HepG2 (cell line): ENCODE data around the gene BORCS5. TPM values are rescaled to one million over a fixed set of nuclear protein-coding genes. Genes with fewer than 3 reads are reported as not detected.

Experiments used
- ATAC-seq: fragments of 200-7000 bp; cut with Tn5 transposase; 3 replicates; pipeline ENCODE4 v1.9.1; 2020; ENCODE audit warnings: mild to moderate bottlenecking, moderate library complexity
- BruUV-seq: library from RNA; stranded (reverse); fragments of 400-500 nt; replicated peaks from 2 replicates; lab custom pipeline; 2021; lab: Mats Ljungman, UMichigan
- CTCF ChIA-PET: fragments of 300-600 bp; formaldehyde crosslinking; extraction: SDS; loops from one replicate; lab custom pipeline; 2021; ENCODE audit warnings: low total read pairs, inconsistent platforms, low intra/inter-chr PET ratio; lab: Yijun Ruan, JAX
- POLR2A ChIA-PET: fragments of 350-600 bp; sonication (Branson Sonifier 250); formaldehyde crosslinking; loops from one replicate; lab custom pipeline; 2020; ENCODE audit warnings: antibody characterized with exemption, inconsistent platforms; lab: Yijun Ruan, JAX
- DNase-seq: peaks from one replicate; pipeline ENCODE4 v3.0.0-alpha.2; 2015; ENCODE audit warnings: low spot score
- FAIRE-seq: peaks from 3 replicates; lab custom pipeline; 2011; peaks lifted over from hg19 to GRCh38; lab: Jason Lieb, UNC
- H2AFZ ChIP-seq: one replicate; pipeline ENCODE4 v1.6.1; 2011; ENCODE audit warnings: low read length, inconsistent platforms
- H3K27ac ChIP-seq: fragments of 300-600 bp; 3 replicates; pipeline ENCODE4 v1.8.0; 2011; ENCODE audit warnings: mixed run types, mild to moderate bottlenecking, mixed read lengths, low read length, inconsistent platforms; ENCODE audit not compliant: insufficient read depth; ENCODE audit errors: extremely low read length
- H3K27me3 ChIP-seq, 2 experiments: fragments of 200-600 bp in 1 of 2; 2 replicates in 1 of 2; 3 replicates in 1 of 2; pipeline versions ENCODE4 v1.6.0 to v1.8.0; 2011; ENCODE audit warnings: low read length in 2 of 2, mild to moderate bottlenecking in 2 of 2, moderate library complexity in 2 of 2, inconsistent platforms in 1 of 2; ENCODE audit not compliant: insufficient read depth in 2 of 2, control insufficient read depth in 1 of 2
- H3K36me3 ChIP-seq, 2 experiments: fragments of 200-600 bp in 1 of 2; replicated peaks in 1 of 2; 2 replicates in 1 of 2; 3 replicates in 1 of 2; pipeline versions ENCODE4 v1.5.1 to v1.8.0; 2011; ENCODE audit warnings: low read length in 2 of 2, inconsistent platforms in 1 of 2; ENCODE audit not compliant: insufficient read depth in 2 of 2, control insufficient read depth in 1 of 2
- H3K4me1 ChIP-seq: 2 replicates; pipeline ENCODE4 v1.5.1; 2012; ENCODE audit warnings: low read length, inconsistent platforms; ENCODE audit not compliant: insufficient read depth
- H3K4me2 ChIP-seq: 2 replicates; pipeline ENCODE4 v1.6.0; 2011; ENCODE audit warnings: low read depth, low read length, inconsistent platforms
- H3K4me3 ChIP-seq, 3 experiments: fragments of 200-600 bp in 1 of 3; sonication (generic), shearing (Covaris generic) in 1 of 3; replicated peaks in 1 of 3; 2 replicates each; pipeline ENCODE4 v1.5.1; 2011 to 2016; ENCODE audit warnings: low read length in 3 of 3, inconsistent platforms in 2 of 3, low read depth in 2 of 3, mild to moderate bottlenecking in 2 of 3, control low read depth in 1 of 3, mixed read lengths in 1 of 3; ENCODE audit not compliant: insufficient read depth in 1 of 3
- H3K79me2 ChIP-seq: one replicate; pipeline ENCODE4 v1.6.1; 2011; ENCODE audit warnings: low read length, inconsistent platforms; ENCODE audit not compliant: insufficient read depth
- H3K9ac ChIP-seq: 2 replicates; pipeline ENCODE4 v1.6.0; 2011; ENCODE audit warnings: mild to moderate bottlenecking, low read depth, low read length, inconsistent platforms; ENCODE audit not compliant: insufficient read depth
- H3K9me3 ChIP-seq: 2 replicates; pipeline ENCODE4 v1.5.1; 2012; ENCODE audit warnings: mild to moderate bottlenecking, low read length
- H4K20me1 ChIP-seq: 2 replicates; pipeline ENCODE4 v1.6.0; 2011; ENCODE audit warnings: inconsistent platforms, mild to moderate bottlenecking, low read length, moderate library complexity; ENCODE audit not compliant: insufficient read depth
- DNMT1 ChIP-seq: sonication (generic); formaldehyde crosslinking; IDR thresholded peaks from 2 replicates; pipeline ENCODE4 v1.5.1; 2020; ENCODE audit warnings: mild to moderate bottlenecking, missing genetic modification reagents
- ELF3 ChIP-seq: IDR thresholded peaks from 2 replicates; pipeline ENCODE4 v1.6.1; 2016; ENCODE audit warnings: missing genetic modification reagents, missing compliant biosample characterization
- FOXM1 ChIP-seq: sonication (generic); formaldehyde crosslinking; IDR thresholded peaks from 2 replicates; pipeline ENCODE4 v1.5.0; 2020; ENCODE audit warnings: missing genetic modification reagents
- HCFC1 ChIP-seq: fragments of 150-350 bp; IDR thresholded peaks from 2 replicates; pipeline ENCODE4 v1.6.1; 2014; ENCODE audit warnings: low read depth, low read length
- XBP1 ChIP-seq: sonication (generic); formaldehyde crosslinking; IDR thresholded peaks from 2 replicates; pipeline ENCODE4 v1.5.0; 2020; ENCODE audit warnings: missing genetic modification reagents
- ZFP37 ChIP-seq: sonication (generic); formaldehyde crosslinking; IDR thresholded peaks from 2 replicates; pipeline ENCODE4 v1.4.0; 2020; ENCODE audit warnings: missing genetic modification reagents, borderline replicate concordance
- ZMYM3 ChIP-seq: sonication (generic); formaldehyde crosslinking; IDR thresholded peaks from 2 replicates; pipeline ENCODE4 v1.5.1; 2020; ENCODE audit warnings: mild to moderate bottlenecking, missing genetic modification reagents
- ZNF547 ChIP-seq: sonication (generic); formaldehyde crosslinking; IDR thresholded peaks from 2 replicates; pipeline ENCODE4 v1.5.1; 2020; ENCODE audit warnings: mild to moderate bottlenecking, missing genetic modification reagents
- ZNF550 ChIP-seq: sonication (generic); formaldehyde crosslinking; IDR thresholded peaks from 2 replicates; pipeline ENCODE4 v1.4.0; 2020; ENCODE audit warnings: mild to moderate bottlenecking, missing genetic modification reagents, borderline replicate concordance
- WGBS: methylation state at CpG from one replicate; pipeline ENCODE4 v1.1.6; 2017; ENCODE audit warnings: low lambda C conversion rate; 5-methylcytosine and 5-hydroxymethylcytosine counted together
- in situ Hi-C: cut with HindIII; loops from 2 replicates; pipeline ENCODE4 v1.10.0; 2017; ENCODE audit warnings: low pct_unique_long_range_greater_than_20kb; ENCODE audit not compliant: extremely low pct_ligation_motif_present
- intact Hi-C: fragments of 100-400 bp; cut with micrococcal nuclease; formaldehyde crosslinking; loops from one replicate; pipeline ENCODE4 v1.10.0; 2022; ENCODE audit not compliant: unreplicated experiment
- polyA plus RNA-seq, 8 experiments: library from polyadenylated mRNA; depleted of rRNA in 3 of 8; stranded (reverse) in 7 of 8; unstranded in 1 of 8; fragments of >200 nt; fragmentation: Illumina TruSeq in 4 of 8; extraction: Trizol in 4 of 8; gene quantifications; 2 replicates each; pipeline versions ENCODE4 v1.2.1 to v1.2.3, GENCODE V29; 2011 to 2016; ENCODE audit warnings: low read depth in 4 of 8, missing spikeins in 1 of 8, mixed read lengths in 1 of 8; ENCODE audit not compliant: insufficient read depth in 1 of 8
- total RNA-seq, 5 experiments: library from RNA; depleted of rRNA; stranded (reverse); fragments of >200 nt; fragmentation: Illumina TruSeq; extraction: Trizol; gene quantifications; 2 replicates each; pipeline ENCODE4 v1.2.3, GENCODE V29; 2016; ENCODE audit warnings: low read depth in 1 of 5
- TF ChIP-seq, protein P1 (sequence below): sonication (generic); formaldehyde crosslinking; conservative IDR thresholded peaks from 2 replicates; pipeline ENCODE4 v1.8.0; 2022; ENCODE audit warnings: mild to moderate bottlenecking, moderate library complexity, missing genetic modification reagents
- TF ChIP-seq, protein P2 (sequence below): sonication (generic); formaldehyde crosslinking; conservative IDR thresholded peaks from 2 replicates; pipeline ENCODE4 v1.8.0; 2022; ENCODE audit warnings: low read depth, missing genetic modification reagents

BORCS5 gene
- total and polyA plus RNA-seq, 2 of the 13 experiments (the other 11 are each of a cell fraction or from before 2014, with no cell fraction given) = 3.9 to 4.7 TPM

DNA sequence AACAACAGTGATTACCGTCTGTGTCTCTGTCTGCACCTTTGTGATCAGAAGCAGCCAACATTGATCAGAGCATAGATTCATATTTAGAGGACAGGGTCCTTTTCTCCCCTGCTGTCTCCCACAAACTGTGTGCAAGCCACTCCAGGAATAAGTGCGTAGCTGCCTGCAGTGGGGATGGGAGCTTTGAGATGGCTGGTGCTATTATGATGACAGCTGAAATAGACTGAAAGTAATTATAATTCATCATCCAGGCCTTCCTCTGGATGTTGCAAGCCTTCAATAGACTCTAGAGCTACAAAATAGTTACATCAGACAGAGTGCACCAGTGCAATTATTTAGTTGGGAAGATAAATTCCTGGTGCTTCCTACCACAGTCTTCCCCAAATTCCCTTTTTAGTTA is 68.1 kb downstream of the BORCS5 start:
- Histone ChIP-seq H2AFZ (no peak overlapping the region), H3K4me3 (no peak overlapping the region), H3K4me1 (peaks cover 39% of the 10 kb centered on the region), H3K27me3 (no peaks in the 10 kb centered on the region), H3K4me2 (no peak overlapping the region), H3K9ac (no peak overlapping the region), H4K20me1 (no peaks in the 10 kb centered on the region), H3K27ac (no peak overlapping the region), H3K9me3 (peaks cover 12% of the 10 kb centered on the region; the same call in 1 of the 2 replicates), H3K79me2 (peaks cover 2% of the 10 kb centered on the region), H3K36me3 (no peaks in the 10 kb centered on the region)
- no peak for FAIRE-seq
- no peak for DNase-seq
- intact Hi-C loops = no loop called here
- WGBS = 91% methylated on average over 2 of the region's 2 CpGs
- no peak for ATAC-seq
- in situ Hi-C loops = no loop called here
- POLR2A ChIA-PET = no interaction called here
- CTCF ChIA-PET = no interaction called here
- TF ChIP-seq ZNF547 (no peak), ELF3 (CRISPR knock-in tag) (no peak)
- TF ChIP-seq, protein P1, sequence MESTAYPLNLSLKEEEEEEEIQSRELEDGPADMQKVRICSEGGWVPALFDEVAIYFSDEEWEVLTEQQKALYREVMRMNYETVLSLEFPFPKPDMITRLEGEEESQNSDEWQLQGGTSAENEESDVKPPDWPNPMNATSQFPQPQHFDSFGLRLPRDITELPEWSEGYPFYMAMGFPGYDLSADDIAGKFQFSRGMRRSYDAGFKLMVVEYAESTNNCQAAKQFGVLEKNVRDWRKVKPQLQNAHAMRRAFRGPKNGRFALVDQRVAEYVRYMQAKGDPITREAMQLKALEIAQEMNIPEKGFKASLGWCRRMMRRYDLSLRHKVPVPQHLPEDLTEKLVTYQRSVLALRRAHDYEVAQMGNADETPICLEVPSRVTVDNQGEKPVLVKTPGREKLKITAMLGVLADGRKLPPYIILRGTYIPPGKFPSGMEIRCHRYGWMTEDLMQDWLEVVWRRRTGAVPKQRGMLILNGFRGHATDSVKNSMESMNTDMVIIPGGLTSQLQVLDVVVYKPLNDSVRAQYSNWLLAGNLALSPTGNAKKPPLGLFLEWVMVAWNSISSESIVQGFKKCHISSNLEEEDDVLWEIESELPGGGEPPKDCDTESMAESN (CRISPR knock-in tag) = no peak
- TF ChIP-seq, all 625 proteins: peak for 0
- no TSS peak for BruUV-seq

DNA sequence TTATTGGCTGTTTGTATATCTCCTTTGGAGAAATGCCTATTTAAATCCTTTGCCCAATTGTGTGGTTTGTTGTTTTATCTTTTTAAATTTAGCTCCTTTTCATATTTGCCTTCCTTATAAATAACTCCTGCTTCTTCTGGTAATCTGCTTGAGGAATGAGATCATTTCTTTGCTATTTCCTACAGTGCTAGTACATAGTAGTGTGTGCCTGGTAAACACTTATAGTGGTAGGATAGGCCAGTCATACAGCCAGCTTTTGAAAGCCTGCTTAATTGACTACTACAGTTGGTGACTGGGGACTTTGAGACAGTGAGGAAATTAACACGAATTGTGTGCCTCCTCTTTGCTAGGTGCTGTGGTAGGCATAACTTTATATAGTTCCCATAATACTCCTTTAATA is 68.7 kb downstream of the BORCS5 start:
- TF ChIP-seq HCFC1 (no peak), DNMT1 (no peak), ZFP37 (no peak), FOXM1 (CRISPR knock-in tag) (no peak), XBP1 (CRISPR knock-in tag) (no peak), ZMYM3 (CRISPR knock-in tag) (no peak), ZNF550 (CRISPR knock-in tag) (no peak)
- TF ChIP-seq, protein P2, sequence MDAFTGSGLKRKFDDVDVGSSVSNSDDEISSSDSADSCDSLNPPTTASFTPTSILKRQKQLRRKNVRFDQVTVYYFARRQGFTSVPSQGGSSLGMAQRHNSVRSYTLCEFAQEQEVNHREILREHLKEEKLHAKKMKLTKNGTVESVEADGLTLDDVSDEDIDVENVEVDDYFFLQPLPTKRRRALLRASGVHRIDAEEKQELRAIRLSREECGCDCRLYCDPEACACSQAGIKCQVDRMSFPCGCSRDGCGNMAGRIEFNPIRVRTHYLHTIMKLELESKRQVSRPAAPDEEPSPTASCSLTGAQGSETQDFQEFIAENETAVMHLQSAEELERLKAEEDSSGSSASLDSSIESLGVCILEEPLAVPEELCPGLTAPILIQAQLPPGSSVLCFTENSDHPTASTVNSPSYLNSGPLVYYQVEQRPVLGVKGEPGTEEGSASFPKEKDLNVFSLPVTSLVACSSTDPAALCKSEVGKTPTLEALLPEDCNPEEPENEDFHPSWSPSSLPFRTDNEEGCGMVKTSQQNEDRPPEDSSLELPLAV (CRISPR knock-in tag) = no peak
- TF ChIP-seq, all 625 proteins: peak for 0
- BruUV-seq = no TSS peak
- WGBS = 67% methylated on average over 1 of the region's 1 CpG

More for the DNA sequence above, 68.7 kb downstream of the BORCS5 start:
- no peaks in the 10 kb centered on the region for H3K36me3 ChIP-seq
- no peaks in the 10 kb centered on the region for H3K27me3 ChIP-seq
- H3K27ac ChIP-seq = no peak overlapping the region
- no peak overlapping the region for H3K4me2 ChIP-seq
- FAIRE-seq (no peak), ATAC-seq (no peak), DNase-seq (no peak)
- H3K79me2 ChIP-seq = peaks cover 2% of the 10 kb centered on the region
- no peak overlapping the region for H3K9ac ChIP-seq
- peaks cover 39% of the 10 kb centered on the region for H3K4me1 ChIP-seq
- no peak overlapping the region for H2AFZ ChIP-seq
- ChIA-PET POLR2A (no interaction called here), CTCF (no interaction called here)
- H3K4me3 ChIP-seq = no peak overlapping the region
- H4K20me1 ChIP-seq = no peaks in the 10 kb centered on the region
- H3K9me3 ChIP-seq = peaks cover 12% of the 10 kb centered on the region; the same call in 1 of the 2 replicates
- in situ Hi-C loops (no loop called here), intact Hi-C loops (no loop called here)
